Calu3 (cell line): Measurements from ENCODE around the gene COMMD1. TPM values are rescaled to one million over a fixed set of nuclear protein-coding genes. Genes with fewer than 3 reads are reported as not detected.
"Not testable (repeated sequence)": the region's sequence is repeated elsewhere in the genome, so short reads cannot be mapped to it uniquely, and the experiment has no call there.

Experiments used
- BruUV-seq: library from RNA; stranded (reverse); fragments of 400-500 nt; replicated peaks from 2 replicates; lab custom pipeline; 2021; lab: Mats Ljungman, UMichigan
- CTCF ChIA-PET: fragments of 300-600 bp; sonication (Branson Sonifier 250); formaldehyde crosslinking; loops from one replicate; lab custom pipeline; 2022; ENCODE audit warnings: antibody characterized with exemption; lab: Charles Lee
- DNase-seq: peaks from one replicate; pipeline ENCODE4 v3.0.0; 2022
- H3K27ac Mint-ChIP-seq: one replicate; pipeline ENCODE4 v1.8.0; 2022; ENCODE audit warnings: mixed read lengths; ENCODE audit not compliant: unreplicated experiment
- H3K27me3 Mint-ChIP-seq: one replicate; pipeline ENCODE4 v1.8.0; 2022; ENCODE audit warnings: mixed read lengths; ENCODE audit not compliant: unreplicated experiment
- H3K36me3 Mint-ChIP-seq: one replicate; pipeline ENCODE4 v1.8.0; 2022; ENCODE audit warnings: mild to moderate bottlenecking, moderate library complexity, mixed read lengths; ENCODE audit not compliant: insufficient read depth, unreplicated experiment
- H3K4me1 Mint-ChIP-seq: one replicate; pipeline ENCODE4 v1.8.0; 2022; ENCODE audit warnings: mild to moderate bottlenecking, low read depth, mixed read lengths; ENCODE audit not compliant: unreplicated experiment
- H3K4me3 Mint-ChIP-seq: one replicate; pipeline ENCODE4 v1.8.0; 2022; ENCODE audit warnings: mild to moderate bottlenecking, low read depth, moderate library complexity, mixed read lengths; ENCODE audit not compliant: unreplicated experiment
- H3K9me3 Mint-ChIP-seq: one replicate; pipeline ENCODE4 v1.8.0; 2022; ENCODE audit warnings: low read depth, mixed read lengths; ENCODE audit not compliant: unreplicated experiment
- CTCF ChIP-seq: fragments of 200-600 bp; IDR thresholded peaks from one replicate; pipeline ENCODE4 v1.8.0; 2022; ENCODE audit warnings: antibody characterized with exemption; ENCODE audit not compliant: unreplicated experiment
- intact Hi-C: fragments of 100-400 bp; cut with micrococcal nuclease; formaldehyde crosslinking; loops from one replicate; pipeline ENCODE4 v1.10.0; 2022; ENCODE audit not compliant: unreplicated experiment
- total RNA-seq: library from RNA; stranded (reverse); gene quantifications from 2 replicates; pipeline ENCODE4 v1.2.3, GENCODE V29; 2022

Gene COMMD1
- total RNA-seq, 1 experiment from 2014 or later, result 19.4 TPM

- H3K4me3 Mint-ChIP-seq, result no peak overlapping the region
- BruUV-seq, result no TSS peak
- intact Hi-C loops, result no loop called here
Measured at GRCh38 chr2:62001431-62001830, 96.0 kb downstream of the COMMD1 start.

GRCh38 chr2:62004428-62004827 lies 99.0 kb downstream of the COMMD1 start:
- H3K36me3 Mint-ChIP-seq, DNase-seq, H3K27me3 Mint-ChIP-seq, H3K4me1 Mint-ChIP-seq, intact Hi-C loops, BruUV-seq, H3K9me3 Mint-ChIP-seq, CTCF ChIA-PET, H3K4me3 Mint-ChIP-seq, H3K27ac Mint-ChIP-seq: not testable (repeated sequence)

More at GRCh38 chr2:62001431-62001830, 96.0 kb downstream of the COMMD1 start:
- no peak for TF ChIP-seq CTCF
- no peak for DNase-seq
- H3K27ac Mint-ChIP-seq, result no peak overlapping the region
- no peaks in the 10 kb centered on the region for H3K36me3 Mint-ChIP-seq
- CTCF ChIA-PET, result no interaction called here
- no peaks in the 10 kb centered on the region for H3K4me1 Mint-ChIP-seq
- H3K9me3 Mint-ChIP-seq, result no peaks in the 10 kb centered on the region
- no peaks in the 10 kb centered on the region for H3K27me3 Mint-ChIP-seq

GRCh38 chr2:62007555-62007954 lies 102.1 kb downstream of the COMMD1 start:
- Mint-ChIP-seq H3K4me1 (no peaks in the 10 kb centered on the region), H3K4me3 (no peak overlapping the region), H3K27ac (no peak overlapping the region), H3K36me3 (no peaks in the 10 kb centered on the region), H3K27me3 (no peaks in the 10 kb centered on the region), H3K9me3 (no peaks in the 10 kb centered on the region)
- TF ChIP-seq CTCF, result no peak
- DNase-seq, result no peak
- CTCF ChIA-PET, result interaction anchor here (0.6 kb wide), 1 partner anchor 407 kb away, joined by 5 read pairs; no protein-coding TSS in a partner anchor
- intact Hi-C loops, result no loop called here
- no TSS peak for BruUV-seq

GRCh38 chr2:62010632-62011256 lies 105.3 kb downstream of the COMMD1 start:
- no peak overlapping the region for H3K4me3 Mint-ChIP-seq
- H3K27me3 Mint-ChIP-seq, result no peaks in the 10 kb centered on the region
- intact Hi-C loops, result no loop called here
- H3K9me3 Mint-ChIP-seq, result no peaks in the 10 kb centered on the region
- H3K4me1 Mint-ChIP-seq, result no peaks in the 10 kb centered on the region
- no peak overlapping the region for H3K27ac Mint-ChIP-seq
- no TSS peak for BruUV-seq
- DNase-seq, result no peak
- CTCF ChIA-PET, result no interaction called here
- TF ChIP-seq CTCF, result no peak
- H3K36me3 Mint-ChIP-seq, result no peaks in the 10 kb centered on the region

- Mint-ChIP-seq H3K27me3 (no peaks in the 10 kb centered on the region), H3K4me1 (no peaks in the 10 kb centered on the region), H3K27ac (no peak overlapping the region), H3K36me3 (no peaks in the 10 kb centered on the region), H3K4me3 (no peak overlapping the region), H3K9me3 (no peaks in the 10 kb centered on the region)
- no TSS peak for BruUV-seq
- CTCF ChIA-PET, result no interaction called here
- no peak for TF ChIP-seq CTCF
- DNase-seq, result no peak
- intact Hi-C loops, result no loop called here
Measured at GRCh38 chr2:62013641-62014040, 108.2 kb downstream of the COMMD1 start.
